GM18873 (cell line): ENCODE measurements around the gene PLA2G4F.

Experiments used
- ATAC-seq: cut with Tn5 transposase; IDR thresholded peaks from one replicate; pipeline ENCODE4 v1.9.1; 2021; ENCODE audit warnings: mild to moderate bottlenecking, moderate library complexity, moderate number of reproducible peaks; ENCODE audit not compliant: unreplicated experiment, low FRiP score

The PLA2G4F gene

GRCh38 chr15:42156243-42156922 is at the start of gene PLA2G4F:
PLA2G4F (minus strand) TSS chr15:42156636; CDS start chr15:42156549, 87 bp downstream.
- no peak for ATAC-seq

GRCh38 chr15:42203891-42204290 is 47.5 kb upstream of the PLA2G4F start:
- no peak for ATAC-seq

- no peak for ATAC-seq
Observed at GRCh38 chr15:42202653-42203052, 46.2 kb upstream of the PLA2G4F start.

GRCh38 chr15:42201801-42202200 is 45.4 kb upstream of the PLA2G4F start:
- ATAC-seq = no peak

- no peak for ATAC-seq
Observed at GRCh38 chr15:42199126-42199525, 42.7 kb upstream of the PLA2G4F start.

- no peak for ATAC-seq
Observed at GRCh38 chr15:42198516-42198915, 42.1 kb upstream of the PLA2G4F start.

GRCh38 chr15:42194513-42194912 is 38.1 kb upstream of the PLA2G4F start:
- ATAC-seq = no peak

- no peak for ATAC-seq
Observed at GRCh38 chr15:42193383-42193782, 36.9 kb upstream of the PLA2G4F start.

GRCh38 chr15:42191610-42192346 is 35.3 kb upstream of the PLA2G4F start:
- no peak for ATAC-seq

- no peak for ATAC-seq
Observed at GRCh38 chr15:42190370-42190769, 33.9 kb upstream of the PLA2G4F start.

GRCh38 chr15:42185801-42186200 is 29.4 kb upstream of the PLA2G4F start:
- no peak for ATAC-seq

GRCh38 chr15:42184736-42185135 is 28.3 kb upstream of the PLA2G4F start:
- no peak for ATAC-seq

GRCh38 chr15:42184296-42184695 is 27.9 kb upstream of the PLA2G4F start:
- no peak for ATAC-seq

GRCh38 chr15:42182961-42183360 is 26.5 kb upstream of the PLA2G4F start:
- ATAC-seq = no peak

GRCh38 chr15:42182328-42182886 is 26.0 kb upstream of the PLA2G4F start:
- no peak for ATAC-seq

- no peak for ATAC-seq
Observed at GRCh38 chr15:42178056-42178455, 21.6 kb upstream of the PLA2G4F start.

GRCh38 chr15:42175671-42176070 is 19.2 kb upstream of the PLA2G4F start:
- ATAC-seq = no peak

GRCh38 chr15:42172475-42172874 is 16.0 kb upstream of the PLA2G4F start:
- ATAC-seq = no peak

GRCh38 chr15:42171795-42172194 is 15.4 kb upstream of the PLA2G4F start:
- no peak for ATAC-seq

GRCh38 chr15:42171122-42171521 is 14.7 kb upstream of the PLA2G4F start:
- ATAC-seq = no peak

- no peak for ATAC-seq
Observed at GRCh38 chr15:42166225-42166940, 9.9 kb upstream of the PLA2G4F start.
